Thyroid gland (tissue), 4 donors: ENCODE results near the gene CSNK1A1.

Experiments
- POLR2A ChIP-seq, 2 donors: fragments of 450-650 bp; IDR thresholded peaks; one replicate each; pipeline ENCODE4 v1.6.1; 2017; ENCODE audit warnings: antibody characterized with exemption in 2 of 2, mild to moderate bottlenecking in 2 of 2, moderate library complexity in 1 of 2
- TF ChIP-seq, protein P1 (sequence below), 6 experiments: fragments of 200-600 bp in 3 of 6; fragments of 450-650 bp in 3 of 6; sonication (generic) in 3 of 6; IDR thresholded peaks; one replicate each; pipeline ENCODE4 v1.5.1; 2016 to 2019; ENCODE audit warnings: antibody characterized with exemption in 6 of 6, mild to moderate bottlenecking in 2 of 6, inconsistent platforms in 1 of 6, moderate library complexity in 1 of 6

DNA sequence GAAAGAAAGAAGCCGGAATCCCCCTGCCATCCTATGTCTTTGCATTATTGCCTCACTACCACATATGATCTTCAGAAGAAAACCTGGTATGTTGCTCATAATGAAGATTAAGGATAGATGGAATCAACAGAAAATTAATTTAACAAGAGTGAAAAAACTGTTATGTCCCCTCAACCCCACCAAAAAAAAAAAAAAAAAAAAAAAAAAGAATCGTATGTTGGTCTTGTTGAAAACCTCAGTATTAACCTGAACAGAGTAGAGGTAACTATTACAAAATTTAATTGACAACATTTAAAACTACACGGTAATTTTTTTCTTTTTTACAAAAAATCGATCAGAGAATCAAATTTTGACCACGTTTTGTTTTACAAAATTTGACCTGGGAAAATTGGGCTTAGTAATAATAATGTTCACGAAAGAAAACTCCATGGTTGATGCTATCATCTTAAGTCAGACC is 827 bp upstream of the CSNK1A1 start:
- TF ChIP-seq, protein P1, sequence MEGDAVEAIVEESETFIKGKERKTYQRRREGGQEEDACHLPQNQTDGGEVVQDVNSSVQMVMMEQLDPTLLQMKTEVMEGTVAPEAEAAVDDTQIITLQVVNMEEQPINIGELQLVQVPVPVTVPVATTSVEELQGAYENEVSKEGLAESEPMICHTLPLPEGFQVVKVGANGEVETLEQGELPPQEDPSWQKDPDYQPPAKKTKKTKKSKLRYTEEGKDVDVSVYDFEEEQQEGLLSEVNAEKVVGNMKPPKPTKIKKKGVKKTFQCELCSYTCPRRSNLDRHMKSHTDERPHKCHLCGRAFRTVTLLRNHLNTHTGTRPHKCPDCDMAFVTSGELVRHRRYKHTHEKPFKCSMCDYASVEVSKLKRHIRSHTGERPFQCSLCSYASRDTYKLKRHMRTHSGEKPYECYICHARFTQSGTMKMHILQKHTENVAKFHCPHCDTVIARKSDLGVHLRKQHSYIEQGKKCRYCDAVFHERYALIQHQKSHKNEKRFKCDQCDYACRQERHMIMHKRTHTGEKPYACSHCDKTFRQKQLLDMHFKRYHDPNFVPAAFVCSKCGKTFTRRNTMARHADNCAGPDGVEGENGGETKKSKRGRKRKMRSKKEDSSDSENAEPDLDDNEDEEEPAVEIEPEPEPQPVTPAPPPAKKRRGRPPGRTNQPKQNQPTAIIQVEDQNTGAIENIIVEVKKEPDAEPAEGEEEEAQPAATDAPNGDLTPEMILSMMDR (IDR thresholded peaks at IDR 0.05) = peak in 1 of 6 experiments; percentile 26
- no peak for TF ChIP-seq POLR2A (IDR thresholded peaks at IDR 0.05)
